MM.1S (cell line): ENCODE data around the gene HOXA13.

ENCODE experiments used
- EZH2 ChIP-seq: fragments of 300-600 bp; sonication (generic); optimal IDR thresholded peaks from 2 replicates; pipeline ENCODE3; 2017; ENCODE audit warnings: low read depth, mild to moderate bottlenecking, antibody characterized with exemption, low read length, mixed read lengths
- EZH2phosphoT487 ChIP-seq: fragments of 300-600 bp; sonication (generic); IDR thresholded peaks from 2 replicates; pipeline ENCODE4 v1.6.1; 2018; ENCODE audit warnings: antibody characterized with exemption, low read length
- TF ChIP-seq, protein P1 (sequence below): fragments of 300-600 bp; sonication (generic); IDR thresholded peaks from 2 replicates; pipeline ENCODE4 v1.5.1; 2016; ENCODE audit warnings: antibody characterized with exemption, low read length, mixed read lengths

DNA sequence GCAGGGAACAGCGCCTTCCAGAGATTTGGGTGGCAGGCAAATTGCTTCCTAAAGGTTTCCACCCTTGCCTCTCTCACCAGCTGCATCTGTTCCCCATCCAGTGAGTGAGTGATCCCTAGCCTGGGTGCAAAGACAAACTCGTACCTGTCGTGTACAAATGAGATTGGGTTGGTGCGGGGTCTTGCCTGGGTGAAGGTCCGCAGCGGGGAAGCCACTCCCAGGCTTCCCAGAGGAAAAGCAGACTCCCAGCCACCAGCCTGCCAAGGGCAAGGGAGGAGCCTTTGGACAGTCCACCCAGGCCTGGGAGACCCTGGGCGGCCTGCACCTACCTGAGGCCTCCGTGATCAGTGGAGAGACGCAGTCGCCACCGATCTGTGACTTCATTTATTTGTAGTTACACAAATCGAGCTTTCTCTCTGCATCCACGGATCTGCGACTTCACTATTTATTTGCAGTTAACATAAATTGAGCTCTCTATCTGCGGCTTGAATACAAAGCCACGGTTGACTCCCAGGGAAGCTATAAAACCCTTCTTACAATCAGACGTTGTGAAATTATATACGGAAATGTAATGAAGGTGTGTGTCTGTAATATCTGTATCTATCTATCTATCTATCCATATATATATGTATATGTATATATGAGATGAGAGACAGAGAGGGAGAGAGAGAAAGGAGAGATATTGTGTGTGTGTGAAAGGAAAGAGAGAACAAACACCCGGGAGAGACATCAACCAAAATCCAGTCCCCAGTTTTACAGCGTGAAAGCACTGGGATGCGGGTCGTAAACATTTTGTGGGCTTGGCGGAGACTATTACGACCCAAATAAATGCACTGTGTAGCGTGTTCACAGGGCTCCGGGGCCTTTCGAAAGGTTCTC, 40.4 kb downstream of the HOXA13 start:
- no peak for TF ChIP-seq EZH2phosphoT487
- TF ChIP-seq, protein P1, sequence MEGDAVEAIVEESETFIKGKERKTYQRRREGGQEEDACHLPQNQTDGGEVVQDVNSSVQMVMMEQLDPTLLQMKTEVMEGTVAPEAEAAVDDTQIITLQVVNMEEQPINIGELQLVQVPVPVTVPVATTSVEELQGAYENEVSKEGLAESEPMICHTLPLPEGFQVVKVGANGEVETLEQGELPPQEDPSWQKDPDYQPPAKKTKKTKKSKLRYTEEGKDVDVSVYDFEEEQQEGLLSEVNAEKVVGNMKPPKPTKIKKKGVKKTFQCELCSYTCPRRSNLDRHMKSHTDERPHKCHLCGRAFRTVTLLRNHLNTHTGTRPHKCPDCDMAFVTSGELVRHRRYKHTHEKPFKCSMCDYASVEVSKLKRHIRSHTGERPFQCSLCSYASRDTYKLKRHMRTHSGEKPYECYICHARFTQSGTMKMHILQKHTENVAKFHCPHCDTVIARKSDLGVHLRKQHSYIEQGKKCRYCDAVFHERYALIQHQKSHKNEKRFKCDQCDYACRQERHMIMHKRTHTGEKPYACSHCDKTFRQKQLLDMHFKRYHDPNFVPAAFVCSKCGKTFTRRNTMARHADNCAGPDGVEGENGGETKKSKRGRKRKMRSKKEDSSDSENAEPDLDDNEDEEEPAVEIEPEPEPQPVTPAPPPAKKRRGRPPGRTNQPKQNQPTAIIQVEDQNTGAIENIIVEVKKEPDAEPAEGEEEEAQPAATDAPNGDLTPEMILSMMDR: no peak
- no peak for TF ChIP-seq EZH2
